ENCODE measurements around the gene AKAP6.

Gene AKAP6

DNA sequence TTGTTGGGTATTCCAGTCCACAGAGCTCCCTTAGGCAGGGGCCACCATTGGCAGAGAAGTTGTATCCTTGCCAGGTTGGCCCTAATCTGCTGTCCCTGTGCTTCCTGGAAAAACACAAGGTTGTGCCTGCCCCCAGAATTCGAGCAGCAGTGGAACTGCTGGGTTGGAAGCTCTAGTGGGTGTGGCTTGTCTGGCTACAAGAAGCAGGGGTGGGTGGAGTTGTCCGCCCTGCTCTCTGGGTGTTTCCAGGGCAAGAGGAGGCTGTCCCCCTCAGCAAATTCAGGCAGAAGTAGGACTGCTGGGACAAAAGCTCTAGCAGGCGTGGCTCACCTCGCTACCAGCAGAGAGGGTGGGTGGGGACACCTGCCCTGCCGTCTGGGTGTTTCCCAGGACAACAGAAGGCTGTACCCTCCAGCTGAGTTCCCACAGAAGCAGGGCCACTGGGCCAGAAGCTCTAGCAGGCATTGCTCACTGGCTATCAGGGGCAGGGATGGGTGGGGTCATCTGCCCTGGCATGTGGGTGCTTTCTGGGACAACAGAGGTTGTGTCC lies 536.8 kb downstream of the AKAP6 start:
- TF ChIP-seq, protein P1, sequence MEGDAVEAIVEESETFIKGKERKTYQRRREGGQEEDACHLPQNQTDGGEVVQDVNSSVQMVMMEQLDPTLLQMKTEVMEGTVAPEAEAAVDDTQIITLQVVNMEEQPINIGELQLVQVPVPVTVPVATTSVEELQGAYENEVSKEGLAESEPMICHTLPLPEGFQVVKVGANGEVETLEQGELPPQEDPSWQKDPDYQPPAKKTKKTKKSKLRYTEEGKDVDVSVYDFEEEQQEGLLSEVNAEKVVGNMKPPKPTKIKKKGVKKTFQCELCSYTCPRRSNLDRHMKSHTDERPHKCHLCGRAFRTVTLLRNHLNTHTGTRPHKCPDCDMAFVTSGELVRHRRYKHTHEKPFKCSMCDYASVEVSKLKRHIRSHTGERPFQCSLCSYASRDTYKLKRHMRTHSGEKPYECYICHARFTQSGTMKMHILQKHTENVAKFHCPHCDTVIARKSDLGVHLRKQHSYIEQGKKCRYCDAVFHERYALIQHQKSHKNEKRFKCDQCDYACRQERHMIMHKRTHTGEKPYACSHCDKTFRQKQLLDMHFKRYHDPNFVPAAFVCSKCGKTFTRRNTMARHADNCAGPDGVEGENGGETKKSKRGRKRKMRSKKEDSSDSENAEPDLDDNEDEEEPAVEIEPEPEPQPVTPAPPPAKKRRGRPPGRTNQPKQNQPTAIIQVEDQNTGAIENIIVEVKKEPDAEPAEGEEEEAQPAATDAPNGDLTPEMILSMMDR (conservative IDR thresholded peaks at IDR 0.05; ENCODE audit: low read depth, low read length): no peak
- no peak overlapping the region for H3K4me3 ChIP-seq (ENCODE audit: low read depth, low read length)
- no peak for DNase-seq (ENCODE audit: low read depth)

DNA sequence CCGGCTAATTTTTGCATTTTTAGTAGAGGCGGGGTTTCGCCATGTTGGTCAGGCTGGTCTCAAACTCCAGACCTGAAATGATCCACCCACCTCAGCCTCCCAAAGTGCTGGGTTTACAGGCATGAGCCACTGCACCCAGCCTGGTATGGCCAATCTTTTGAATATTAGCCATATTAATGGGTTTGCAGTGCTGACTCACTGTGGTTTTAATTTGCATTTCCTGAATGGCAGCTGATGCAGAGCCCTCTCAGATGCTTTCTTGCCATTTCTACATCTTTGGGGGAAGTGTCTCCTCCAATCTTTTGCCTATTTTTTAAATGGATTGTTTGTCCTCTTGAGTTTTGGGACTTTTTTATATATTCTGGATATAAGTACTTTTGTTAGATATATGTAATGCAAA lies 554.1 kb downstream of the AKAP6 start:
- TF ChIP-seq, protein P1 (conservative IDR thresholded peaks at IDR 0.05; ENCODE audit: low read depth, low read length): no peak

More for the DNA sequence above, 554.1 kb downstream of the AKAP6 start:
- DNase-seq (ENCODE audit: low read depth): peak; percentile 11
- H3K4me3 ChIP-seq (ENCODE audit: low read depth, low read length): no peak overlapping the region

All from choroid plexus epithelial cell (primary cell).